ENCODE data around the gene E2F6. TPM values are rescaled to one million over a fixed set of nuclear protein-coding genes. Genes with fewer than 3 reads are reported as not detected.

The E2F6 gene
- total RNA-seq, 1 experiment from 2014 or later: 21.8 TPM

DNA sequence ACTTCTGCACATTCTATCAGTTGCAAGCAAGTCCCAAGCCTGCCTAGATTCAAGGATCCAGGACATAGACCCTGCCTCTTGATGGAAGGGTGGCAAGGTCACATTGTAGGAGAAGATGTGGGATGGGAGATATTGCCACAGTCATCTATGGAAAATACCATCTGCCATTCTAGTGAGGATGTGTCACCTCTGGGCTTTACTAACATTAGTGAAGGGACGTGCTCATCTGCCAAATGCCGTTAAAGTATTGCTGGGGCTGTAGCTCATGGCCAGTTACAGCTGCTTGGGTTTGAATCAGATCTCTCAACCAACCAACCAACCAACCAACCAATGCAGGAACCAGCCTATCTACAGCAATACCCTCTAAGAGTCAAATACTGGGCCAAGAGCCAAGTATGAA lies 49.0 kb downstream of the E2F6 start:
- H3K4me3 Mint-ChIP-seq: no peak overlapping the region
- Histone ChIP-seq H2AK5ac (ENCODE audit: insufficient read length, low read length) (no peak overlapping the region), H4K5ac (ENCODE audit: insufficient read length, low read depth, low read length) (no peak overlapping the region), H3K4ac (ENCODE audit: low read depth, low read length) (no peak overlapping the region), H3K18ac (ENCODE audit: insufficient read length, low read depth, low read length) (no peak overlapping the region), H3K27me3 (ENCODE audit: insufficient read depth, low read length) (no peaks in the 10 kb centered on the region), H2BK5ac (ENCODE audit: insufficient read length, low read length) (no peak overlapping the region), H2AFZ (ENCODE audit: low read length) (no peak overlapping the region), H3K14ac (ENCODE audit: insufficient read depth, low read length) (no peak overlapping the region), H3K9ac (ENCODE audit: extremely low read depth, insufficient read length, low read length) (no peak overlapping the region), H3K79me1 (ENCODE audit: insufficient read depth, low read depth, low read length, poor library complexity, severe bottlenecking) (no peaks in the 10 kb centered on the region), H3K4me1 (ENCODE audit: insufficient read depth, low read length) (no peaks in the 10 kb centered on the region), H2BK12ac (ENCODE audit: insufficient read length, low read depth, low read length) (no peak overlapping the region), H3K9me3 (ENCODE audit: control insufficient read depth, low read depth, low read length) (peaks cover 19% of the 10 kb centered on the region), H2BK120ac (ENCODE audit: low read depth, low read length, poor library complexity, severe bottlenecking) (no peak overlapping the region), H2BK15ac (ENCODE audit: low read depth, low read length) (no peak overlapping the region), H3K23me2 (ENCODE audit: insufficient read length, low read depth, low read length, poor library complexity, severe bottlenecking) (no peaks in the 10 kb centered on the region), H3K79me2 (ENCODE audit: insufficient read depth, low read length) (no peaks in the 10 kb centered on the region), H4K91ac (ENCODE audit: insufficient read length, low read depth, low read length) (no peak overlapping the region), H3T11ph (ENCODE audit: low read length) (no peak overlapping the region), H2BK20ac (ENCODE audit: low read depth, low read length, poor library complexity, severe bottlenecking) (no peak overlapping the region), H3K23ac (ENCODE audit: insufficient read length, low read depth, low read length) (no peak overlapping the region), H4K8ac (replicated peaks; ENCODE audit: insufficient read length, low read depth, low read length) (no peak overlapping the region), H3K56ac (ENCODE audit: insufficient read length, low read depth, low read length) (no peak overlapping the region), H4K20me1 (ENCODE audit: control insufficient read depth, insufficient read depth, insufficient read length) (no peaks in the 10 kb centered on the region), H3K27ac (ENCODE audit: insufficient read length, low read depth, low read length) (no peak overlapping the region), H3K4me2 (ENCODE audit: insufficient read depth, insufficient read length, low read length) (no peak overlapping the region)
- no peak overlapping the region for H3K27ac Mint-ChIP-seq
- DNase-seq: no peak
- peaks cover 25 to 28% of the 10 kb centered on the region in 2 experiments for H3K9me3 Mint-ChIP-seq
- no CpG with 5 or more reads among the region's 2 CpGs for WGBS (ENCODE audit: extremely low coverage, insufficient read length, low lambda C conversion rate)
- TF ChIP-seq, protein P1, sequence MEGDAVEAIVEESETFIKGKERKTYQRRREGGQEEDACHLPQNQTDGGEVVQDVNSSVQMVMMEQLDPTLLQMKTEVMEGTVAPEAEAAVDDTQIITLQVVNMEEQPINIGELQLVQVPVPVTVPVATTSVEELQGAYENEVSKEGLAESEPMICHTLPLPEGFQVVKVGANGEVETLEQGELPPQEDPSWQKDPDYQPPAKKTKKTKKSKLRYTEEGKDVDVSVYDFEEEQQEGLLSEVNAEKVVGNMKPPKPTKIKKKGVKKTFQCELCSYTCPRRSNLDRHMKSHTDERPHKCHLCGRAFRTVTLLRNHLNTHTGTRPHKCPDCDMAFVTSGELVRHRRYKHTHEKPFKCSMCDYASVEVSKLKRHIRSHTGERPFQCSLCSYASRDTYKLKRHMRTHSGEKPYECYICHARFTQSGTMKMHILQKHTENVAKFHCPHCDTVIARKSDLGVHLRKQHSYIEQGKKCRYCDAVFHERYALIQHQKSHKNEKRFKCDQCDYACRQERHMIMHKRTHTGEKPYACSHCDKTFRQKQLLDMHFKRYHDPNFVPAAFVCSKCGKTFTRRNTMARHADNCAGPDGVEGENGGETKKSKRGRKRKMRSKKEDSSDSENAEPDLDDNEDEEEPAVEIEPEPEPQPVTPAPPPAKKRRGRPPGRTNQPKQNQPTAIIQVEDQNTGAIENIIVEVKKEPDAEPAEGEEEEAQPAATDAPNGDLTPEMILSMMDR (conservative IDR thresholded peaks at IDR 0.05): no peak
- peaks cover 13 to 22% (median 15%) of the 10 kb centered on the region in 3 experiments for H3K36me3 Mint-ChIP-seq (ENCODE audit: insufficient read depth in 1 of 3, low read depth in 3 of 3)
- H3K4me1 Mint-ChIP-seq: no peaks in the 10 kb centered on the region
- peaks cover 2% of the 10 kb centered on the region; the same call in 1 of the 2 replicates for H3K27me3 Mint-ChIP-seq (ENCODE audit: low read depth)

Measured in H9 (cell line).